ENCODE data around the gene PSAT1.

Gene PSAT1

GRCh38 chr9:78294290-78295176, 2.4 kb upstream of the PSAT1 start:
- DNase-seq = no peak

- no peak for DNase-seq
Observed at GRCh38 chr9:78295177-78295575, 1.7 kb upstream of the PSAT1 start.

GRCh38 chr9:78295731-78296130, 1.2 kb upstream of the PSAT1 start:
- no peak for DNase-seq

- DNase-seq = no peak
Observed at GRCh38 chr9:78296201-78296892, 578 bp upstream of the PSAT1 start.

- DNase-seq = no peak
Observed at GRCh38 chr9:78297672-78297961, 692 bp downstream of the PSAT1 start.

GRCh38 chr9:78298046-78298765, 1.3 kb downstream of the PSAT1 start:
- no peak for DNase-seq

DNA sequence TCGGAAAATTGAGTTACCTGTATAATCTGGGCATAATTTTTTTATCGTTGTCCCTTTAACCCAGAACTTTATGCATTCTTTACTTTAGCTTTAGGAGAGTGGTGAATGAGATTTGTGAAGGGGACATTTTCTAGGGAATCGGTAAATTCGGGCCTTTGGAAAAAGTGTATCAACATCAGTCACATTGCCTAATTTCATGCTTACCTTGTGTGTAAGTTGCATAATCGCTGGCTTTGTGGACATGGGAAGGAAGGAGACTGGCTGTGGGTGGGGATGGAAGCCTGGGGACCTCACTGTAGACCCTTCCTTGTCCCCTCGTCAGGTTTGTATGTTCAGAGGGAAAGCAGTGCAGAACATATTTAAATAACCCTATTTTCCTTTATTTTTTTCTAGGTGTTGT, 3.3 kb downstream of the PSAT1 start:
- DNase-seq = no peak

DNA sequence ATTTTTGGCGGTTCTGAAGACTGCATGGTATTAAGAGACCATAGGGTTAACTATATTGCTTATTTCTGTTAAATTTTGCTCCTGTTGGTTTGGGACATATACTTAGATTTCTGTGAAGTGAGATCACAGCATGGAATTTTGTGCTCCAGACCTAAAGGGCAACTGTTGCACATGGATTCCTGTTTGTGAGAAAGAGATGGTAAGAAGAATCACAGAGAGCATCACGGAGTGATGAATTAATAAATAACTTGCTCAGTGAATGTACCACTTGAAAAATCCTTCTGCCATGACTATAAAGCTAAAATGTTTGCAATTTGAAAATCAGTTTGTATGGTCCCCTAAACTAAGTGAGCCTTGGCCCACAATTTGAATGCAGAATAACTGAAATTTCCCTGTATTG, 4.5 kb downstream of the PSAT1 start:
- no peak for DNase-seq

DNA sequence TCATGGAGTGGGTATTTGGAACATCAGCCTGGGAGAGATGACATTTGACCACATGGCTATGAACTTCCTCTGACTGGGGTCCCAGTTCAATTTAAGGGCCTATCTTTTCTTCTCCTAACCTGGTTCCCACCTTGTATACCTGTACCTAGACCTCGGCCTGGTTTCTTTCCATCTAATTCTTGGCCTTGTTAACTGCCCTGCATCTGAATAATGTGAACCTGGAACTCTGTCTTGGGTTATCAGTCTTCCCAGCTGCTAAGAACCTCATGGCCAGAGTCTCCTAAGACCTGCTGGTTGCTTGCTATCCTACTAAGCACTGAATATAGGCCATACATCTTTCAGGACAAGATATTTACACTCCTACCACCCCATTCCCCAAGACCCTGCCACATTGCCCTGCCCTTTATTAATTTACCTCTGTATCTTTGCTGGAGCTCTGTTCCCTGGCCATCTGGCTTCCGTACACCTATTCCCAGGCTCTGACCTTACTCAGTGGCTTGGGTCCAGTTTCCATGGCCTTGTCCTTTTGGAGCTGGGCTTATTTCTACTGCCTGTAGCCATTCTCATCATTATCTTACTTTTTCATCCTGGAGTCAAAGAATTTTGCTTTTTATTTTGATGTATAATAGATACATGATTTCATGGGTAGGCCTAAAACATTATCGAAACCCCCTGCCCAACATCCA, 6.6 kb downstream of the PSAT1 start:
- no peak for DNase-seq

DNA sequence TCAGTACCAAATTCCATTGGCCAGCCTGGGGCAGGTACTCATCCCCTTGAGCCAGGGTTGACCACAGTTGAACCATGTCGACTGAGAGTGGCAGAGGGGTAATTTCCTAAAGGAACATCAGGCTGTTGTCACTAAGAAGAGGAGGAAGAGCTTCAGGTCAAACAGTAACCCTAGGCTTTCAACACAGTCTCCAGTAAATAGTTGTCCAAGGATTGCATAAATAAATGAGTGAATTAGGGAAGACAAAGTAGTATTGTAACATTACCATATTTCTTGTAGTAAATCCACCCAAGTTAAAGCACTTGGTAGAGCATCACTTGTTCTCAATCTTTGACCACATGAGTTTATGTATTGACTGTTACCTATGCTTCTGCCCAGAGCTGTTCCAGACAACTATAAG, 7.4 kb downstream of the PSAT1 start:
- no peak for DNase-seq

DNA sequence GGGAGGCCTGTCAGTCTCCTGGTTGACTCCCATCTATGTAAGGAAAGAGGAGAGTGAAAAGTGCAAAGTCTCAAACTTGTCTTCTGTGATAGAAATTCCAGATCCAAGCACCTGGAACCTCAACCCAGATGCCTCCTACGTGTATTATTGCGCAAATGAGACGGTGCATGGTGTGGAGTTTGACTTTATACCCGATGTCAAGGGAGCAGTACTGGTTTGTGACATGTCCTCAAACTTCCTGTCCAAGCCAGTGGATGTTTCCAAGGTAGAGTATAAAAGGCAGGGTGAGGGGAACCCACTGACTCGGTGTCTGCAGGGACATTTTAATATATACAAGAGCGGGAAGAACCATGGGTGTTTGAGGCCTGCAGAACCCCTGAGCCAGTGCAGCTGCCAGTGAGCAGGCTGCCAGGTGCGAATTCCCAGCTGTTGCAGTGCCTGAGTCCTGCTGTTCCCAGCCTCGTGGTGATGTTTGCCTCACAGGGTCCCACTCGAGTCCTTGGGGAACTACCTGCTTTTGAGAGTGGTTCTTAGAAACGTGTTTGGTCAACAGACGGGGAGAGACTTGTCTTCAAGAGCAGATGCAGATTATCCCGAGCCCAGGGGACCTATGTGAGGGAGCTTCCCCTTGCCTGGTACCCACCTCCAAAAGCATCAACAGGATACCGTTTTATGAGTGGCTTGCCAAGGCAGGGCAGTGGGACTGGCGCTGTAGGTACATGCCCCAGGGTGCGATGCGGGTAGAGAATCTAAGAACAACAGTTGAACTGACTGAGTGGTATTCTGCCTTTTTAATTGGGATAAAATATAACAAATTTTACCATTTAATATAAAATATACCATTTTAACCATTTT, 9.5 kb downstream of the PSAT1 start:
- no peak for DNase-seq

GRCh38 chr9:78307360-78307759, 10.4 kb downstream of the PSAT1 start:
- DNase-seq = no peak

- no peak for DNase-seq
Observed at GRCh38 chr9:78309066-78309465, 12.1 kb downstream of the PSAT1 start.

DNA sequence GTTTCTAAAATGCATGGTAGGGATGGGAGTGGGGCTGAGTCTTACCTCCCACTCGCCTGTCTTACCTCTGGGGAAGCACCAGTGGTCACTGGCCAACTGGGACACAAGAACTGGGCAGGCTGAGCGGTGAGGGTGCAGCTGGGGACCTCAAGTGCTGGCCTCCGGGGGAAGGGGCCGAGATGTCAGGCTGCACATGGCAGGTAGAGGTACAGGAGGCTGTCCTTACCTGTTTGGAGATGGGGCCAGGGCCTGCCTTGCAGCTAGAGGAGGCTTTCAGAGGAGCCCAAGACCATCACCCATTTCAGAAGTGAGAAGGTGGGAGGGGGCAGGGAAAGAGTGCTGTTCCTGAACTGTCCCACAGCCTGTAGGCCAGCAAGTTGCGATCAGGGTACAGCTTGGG, 14.2 kb downstream of the PSAT1 start:
- DNase-seq = no peak

DNA sequence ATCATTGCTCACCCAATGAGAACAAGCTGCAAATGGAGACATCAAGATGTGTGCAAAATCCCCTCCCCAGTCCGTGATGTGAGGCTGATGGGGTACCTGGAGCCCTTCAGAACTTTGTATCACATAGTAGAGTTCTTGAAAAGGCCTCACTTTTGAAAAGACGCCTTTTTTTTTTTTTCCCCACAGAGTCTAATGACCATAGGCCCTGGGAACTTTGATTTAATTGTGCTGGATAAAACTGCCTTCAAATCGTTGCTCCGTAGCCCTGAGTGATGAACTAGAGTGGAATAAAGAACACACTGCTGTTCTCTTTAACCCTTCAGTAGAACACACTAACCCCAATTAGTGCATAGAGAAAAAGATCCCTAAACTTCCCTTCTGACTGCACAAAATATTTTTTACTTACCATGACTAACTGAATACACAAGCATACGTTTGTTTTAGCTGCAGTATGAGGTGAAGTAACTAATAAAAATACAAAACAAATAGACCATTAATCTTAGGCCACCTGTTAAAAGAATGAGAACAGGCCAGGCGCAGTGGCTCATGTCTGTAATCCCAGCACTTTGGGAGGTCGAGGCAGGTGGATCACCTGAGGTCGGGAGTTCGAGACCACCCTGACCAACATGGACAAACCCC, 15.1 kb downstream of the PSAT1 start:
- DNase-seq = no peak

DNA sequence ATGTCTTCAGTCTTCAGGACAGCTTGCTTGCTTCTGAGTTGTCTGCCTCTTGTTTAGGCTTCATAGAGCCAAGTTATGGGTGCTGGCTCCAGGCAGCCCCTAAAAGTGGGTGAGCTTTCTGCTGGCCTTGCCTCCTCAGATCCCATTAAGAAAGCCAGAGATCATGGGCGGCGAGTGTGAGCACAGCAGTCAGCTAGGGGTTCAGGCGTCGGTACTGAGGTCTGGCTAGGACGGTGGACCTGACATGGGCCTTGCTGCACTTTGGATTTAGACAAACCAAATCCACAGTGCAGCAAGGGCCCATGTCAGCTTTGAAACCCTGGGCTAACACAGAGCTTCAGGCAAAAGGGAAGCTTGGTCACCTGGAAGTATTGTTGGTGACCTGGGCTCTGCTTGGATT, 17.6 kb downstream of the PSAT1 start:
- no peak for DNase-seq

DNA sequence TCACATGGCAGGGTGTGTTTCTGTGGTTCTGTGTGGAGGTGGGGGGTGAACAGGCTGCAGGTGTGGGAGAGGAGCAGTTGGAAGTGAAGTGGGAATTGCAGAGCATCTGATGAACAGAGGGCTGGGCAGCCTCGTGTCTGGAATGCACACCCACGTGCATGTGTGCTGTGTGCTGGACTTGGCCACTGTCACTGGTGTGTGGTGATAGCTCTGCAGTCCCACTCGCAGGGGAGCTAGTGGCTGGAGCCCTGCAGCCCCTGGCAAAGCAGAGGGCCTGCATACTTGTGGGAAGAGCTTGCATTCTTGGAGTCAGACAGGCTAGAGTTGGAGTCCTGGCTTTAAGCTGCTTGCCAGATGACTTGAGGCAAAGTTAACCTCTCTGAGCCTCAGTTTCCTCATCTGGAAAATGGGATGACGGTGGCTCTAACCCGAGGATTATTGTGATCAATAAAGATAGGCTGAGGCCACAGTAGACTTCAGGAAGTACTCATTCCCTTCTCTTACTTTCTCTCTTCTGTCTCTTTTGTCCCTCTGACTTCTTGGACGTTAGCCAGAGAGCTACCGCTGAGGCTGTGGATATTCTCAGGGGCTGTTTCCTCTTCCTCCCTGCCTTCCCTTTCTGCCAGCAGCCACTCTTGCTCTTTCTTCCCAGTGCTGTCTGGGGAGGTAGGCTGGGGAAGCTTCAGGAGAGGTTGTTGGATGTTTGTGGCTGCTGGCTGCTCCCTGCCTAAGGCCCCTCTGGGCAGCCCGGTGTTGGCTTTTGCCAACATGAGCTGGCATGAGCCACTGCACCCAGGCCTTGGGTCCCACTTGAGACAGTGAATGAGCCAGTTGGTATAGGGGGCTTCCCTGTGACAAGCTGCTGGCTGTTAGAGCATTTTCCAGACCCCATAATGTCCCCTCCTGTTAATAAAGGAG, 18.3 kb downstream of the PSAT1 start:
- no peak for DNase-seq

GRCh38 chr9:78316166-78316892, 19.4 kb downstream of the PSAT1 start:
- peak; percentile 23 for DNase-seq

GRCh38 chr9:78319197-78320029, 22.5 kb downstream of the PSAT1 start:
- no peak for DNase-seq
